ENCODE results near the gene DOC2A.
A peak's percentile ranks its signal among the peaks of the same experiment; 100 is the strongest.

The DOC2A gene

DNA sequence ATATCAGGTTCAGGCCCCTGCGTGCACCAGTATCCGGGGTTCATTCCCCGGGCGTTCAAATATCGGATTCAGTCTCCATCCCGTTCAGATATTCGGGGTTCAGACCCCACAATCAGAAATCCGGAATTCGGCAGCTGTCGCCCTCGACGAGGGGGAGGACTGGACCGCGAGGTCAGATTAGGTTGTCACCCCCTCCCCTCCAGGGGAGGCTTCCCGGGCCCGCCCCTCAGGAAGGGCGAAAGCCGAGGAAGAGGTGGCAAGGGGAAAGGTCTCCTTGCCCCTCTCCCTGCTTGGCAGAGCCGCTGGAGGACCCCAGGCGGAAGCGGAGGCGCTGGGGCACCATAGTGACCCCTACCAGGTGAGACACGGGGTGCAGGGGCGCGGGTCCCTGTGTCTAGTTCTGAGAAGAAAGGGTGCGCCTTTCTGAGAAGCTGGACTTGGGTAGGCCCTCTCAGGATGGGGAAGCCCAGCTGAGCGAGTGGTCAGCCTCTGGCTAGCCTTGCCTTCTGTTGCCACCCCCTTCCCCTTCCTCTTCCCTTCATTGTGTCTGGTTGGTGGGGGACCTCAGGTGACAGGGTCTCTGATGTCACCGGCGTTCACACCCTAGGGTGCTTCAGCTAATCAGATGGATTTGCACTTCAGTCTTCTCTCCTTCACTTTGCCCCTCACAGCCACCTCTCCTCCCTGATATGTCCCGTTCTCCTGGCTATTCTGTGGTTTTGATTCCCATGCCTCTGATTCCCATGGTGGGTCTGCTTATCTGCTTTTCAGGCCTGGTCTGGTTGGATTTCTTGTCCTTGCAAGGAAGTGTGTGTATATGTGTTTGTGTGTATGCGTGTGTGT, 36.3 kb downstream of the DOC2A start:
- DNase-seq (ENCODE audit: low read depth) = peak; percentile 34
- Histone ChIP-seq H3K4me1 (ENCODE audit: control insufficient read depth, insufficient read depth, low read length) (peaks cover 26% of the 10 kb centered on the region), H3K27me3 (replicated peaks; ENCODE audit: control insufficient read depth, insufficient read depth, low read length) (no peaks in the 10 kb centered on the region), H3K4me3 (ENCODE audit: low read length) (peak overlapping the region; percentile 96), H3K36me3 (ENCODE audit: control insufficient read depth, insufficient read depth, low read length, severe bottlenecking) (peaks cover 35% of the 10 kb centered on the region), H3K9ac (ENCODE audit: low read length) (peak overlapping the region; percentile 99), H3K9me3 (ENCODE audit: control insufficient read depth, low read length) (no peaks in the 10 kb centered on the region)

DNA sequence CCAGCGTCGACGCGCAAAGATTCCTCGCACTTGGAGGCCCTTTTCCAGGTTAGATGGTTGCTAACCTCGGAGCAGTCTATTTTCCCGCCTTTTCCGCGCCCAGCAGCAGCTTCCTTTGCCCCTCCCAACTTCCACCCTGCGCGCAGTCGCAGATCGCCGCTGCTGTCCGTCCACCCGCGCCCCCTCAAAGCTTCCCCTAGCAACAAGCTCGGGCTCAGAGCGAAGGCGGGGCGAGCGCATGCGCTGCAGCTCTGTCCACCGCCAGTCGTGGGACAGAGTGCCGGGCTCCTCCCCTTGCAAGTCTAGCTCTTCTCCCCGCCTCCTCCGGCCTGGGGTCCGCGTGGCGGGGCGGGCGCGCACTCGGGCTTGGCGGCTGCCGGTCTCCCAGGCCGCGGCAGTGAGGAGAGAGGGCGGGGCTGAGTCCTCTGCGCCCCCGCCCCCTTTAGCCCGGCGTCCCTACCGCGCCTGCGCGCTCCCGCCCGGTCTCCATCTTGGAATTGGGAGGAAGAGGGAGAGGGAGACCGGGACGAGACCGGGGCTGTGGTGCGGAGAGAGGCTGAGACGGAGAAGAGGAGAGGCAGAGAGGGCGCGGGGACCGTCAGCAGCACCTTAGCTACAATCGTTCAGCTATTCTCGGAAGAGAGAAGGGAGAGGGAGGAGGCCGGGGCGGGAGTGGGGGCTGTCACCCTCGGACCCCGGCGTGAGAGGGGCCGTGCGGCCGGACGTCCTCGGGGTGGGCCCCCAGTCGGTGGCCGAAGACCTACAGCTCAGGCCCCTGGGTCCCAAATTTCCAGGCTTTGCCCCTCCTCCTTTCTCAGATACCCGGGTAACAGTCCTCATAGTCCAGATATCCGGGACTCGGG, 37.2 kb downstream of the DOC2A start, which contains the start of gene TAOK2:
TSS of gene TAOK2 (plus strand) at position 485 of the 863 bp plus-strand sequence. CDS start 3,905 bp downstream, outside the sequence.
- Histone ChIP-seq H3K4me1 (ENCODE audit: control insufficient read depth, insufficient read depth, low read length) (peaks cover 26% of the 10 kb centered on the region), H3K4me3 (ENCODE audit: low read length) (peak within 1 kb of the TSS; percentile 96), H3K36me3 (ENCODE audit: control insufficient read depth, insufficient read depth, low read length, severe bottlenecking) (peaks cover 32% of the 10 kb centered on the region), H3K9ac (ENCODE audit: low read length) (peak within 1 kb of the TSS; percentile 99), H3K27me3 (replicated peaks; ENCODE audit: control insufficient read depth, insufficient read depth, low read length) (no peaks in the 10 kb centered on the region), H3K9me3 (ENCODE audit: control insufficient read depth, low read length) (no peaks in the 10 kb centered on the region)
- DNase-seq (ENCODE audit: low read depth) = peak; percentile 99

DNA sequence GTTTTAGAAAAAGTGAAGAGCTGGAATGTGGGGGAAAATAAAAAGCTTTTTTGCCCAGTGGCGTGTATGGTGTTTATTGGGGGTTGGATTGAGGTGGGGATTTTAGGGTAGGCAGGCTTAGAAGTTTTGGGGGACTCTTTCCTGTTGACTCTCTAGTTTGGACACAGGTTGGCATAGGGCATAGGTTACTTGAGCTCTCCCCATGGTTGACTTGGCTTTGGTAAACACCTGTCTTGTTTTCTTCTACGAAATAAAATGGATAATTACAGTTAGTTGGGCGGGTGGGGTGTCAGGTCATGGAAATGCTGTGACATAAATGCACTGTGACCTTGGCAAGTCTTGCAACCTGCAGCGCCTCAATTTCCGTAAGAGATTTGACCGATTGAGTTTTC, 37.8 kb downstream of the DOC2A start:
- no peaks in the 10 kb centered on the region for H3K9me3 ChIP-seq (ENCODE audit: control insufficient read depth, low read length)
- peak overlapping the region; percentile 32 for H3K4me3 ChIP-seq (ENCODE audit: low read length)
- no peak overlapping the region for H3K9ac ChIP-seq (ENCODE audit: low read length)
- peaks cover 32% of the 10 kb centered on the region for H3K36me3 ChIP-seq (ENCODE audit: control insufficient read depth, insufficient read depth, low read length, severe bottlenecking)
- peaks cover 26% of the 10 kb centered on the region for H3K4me1 ChIP-seq (ENCODE audit: control insufficient read depth, insufficient read depth, low read length)
- no peaks in the 10 kb centered on the region for H3K27me3 ChIP-seq (replicated peaks; ENCODE audit: control insufficient read depth, insufficient read depth, low read length)
- no peak for DNase-seq (ENCODE audit: low read depth)

DNA sequence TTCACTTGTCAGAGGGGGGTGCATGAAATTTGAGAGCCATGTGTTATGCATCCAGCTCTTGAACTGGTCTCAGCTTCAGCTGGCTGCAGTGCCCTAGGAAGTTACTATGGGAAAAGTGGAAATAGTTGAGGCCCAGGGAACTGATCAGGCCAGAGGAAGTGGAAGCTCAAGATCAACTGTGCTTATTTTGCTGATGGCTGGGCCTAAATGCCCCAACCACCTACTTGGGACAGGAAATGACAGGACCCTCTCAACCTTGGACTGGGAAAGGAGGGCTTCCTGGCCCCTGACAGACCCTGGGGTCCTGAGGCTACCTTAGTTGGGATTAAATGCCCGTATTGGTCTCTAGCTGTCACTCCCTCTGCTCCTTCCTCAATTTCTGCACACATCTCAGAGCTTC, 38.3 kb downstream of the DOC2A start:
- no peak for DNase-seq (ENCODE audit: low read depth)
- H3K9ac ChIP-seq (ENCODE audit: low read length) = no peak overlapping the region

GRCh38 chr16:29971304-29971703, 39.5 kb downstream of the DOC2A start:
- no peak for DNase-seq (ENCODE audit: low read depth)
- H3K4me3 ChIP-seq (ENCODE audit: low read length) = no peak overlapping the region
- H3K9me3 ChIP-seq (ENCODE audit: control insufficient read depth, low read length) = no peaks in the 10 kb centered on the region
- H3K4me1 ChIP-seq (ENCODE audit: control insufficient read depth, insufficient read depth, low read length) = peaks cover 16% of the 10 kb centered on the region
- no peaks in the 10 kb centered on the region for H3K27me3 ChIP-seq (replicated peaks; ENCODE audit: control insufficient read depth, insufficient read depth, low read length)
- peaks cover 30% of the 10 kb centered on the region for H3K36me3 ChIP-seq (ENCODE audit: control insufficient read depth, insufficient read depth, low read length, severe bottlenecking)
- no peak overlapping the region for H3K9ac ChIP-seq (ENCODE audit: low read length)

More for the DNA sequence above, 38.3 kb downstream of the DOC2A start:
- peaks cover 30% of the 10 kb centered on the region for H3K36me3 ChIP-seq (ENCODE audit: control insufficient read depth, insufficient read depth, low read length, severe bottlenecking)
- H3K9me3 ChIP-seq (ENCODE audit: control insufficient read depth, low read length) = no peaks in the 10 kb centered on the region
- no peaks in the 10 kb centered on the region for H3K27me3 ChIP-seq (replicated peaks; ENCODE audit: control insufficient read depth, insufficient read depth, low read length)
- no peak overlapping the region for H3K4me3 ChIP-seq (ENCODE audit: low read length)
- H3K4me1 ChIP-seq (ENCODE audit: control insufficient read depth, insufficient read depth, low read length) = peaks cover 26% of the 10 kb centered on the region

- Histone ChIP-seq H3K9ac (ENCODE audit: low read length) (no peak overlapping the region), H3K9me3 (ENCODE audit: control insufficient read depth, low read length) (no peaks in the 10 kb centered on the region), H3K27me3 (replicated peaks; ENCODE audit: control insufficient read depth, insufficient read depth, low read length) (no peaks in the 10 kb centered on the region), H3K4me3 (ENCODE audit: low read length) (no peak overlapping the region), H3K36me3 (ENCODE audit: control insufficient read depth, insufficient read depth, low read length, severe bottlenecking) (peaks cover 30% of the 10 kb centered on the region), H3K4me1 (ENCODE audit: control insufficient read depth, insufficient read depth, low read length) (no peaks in the 10 kb centered on the region)
- no peak for DNase-seq (ENCODE audit: low read depth)
Observed at GRCh38 chr16:29968205-29968604, 42.6 kb downstream of the DOC2A start.

- H3K9me3 ChIP-seq (ENCODE audit: control insufficient read depth, low read length) = no peaks in the 10 kb centered on the region
- peaks cover 14% of the 10 kb centered on the region for H3K4me1 ChIP-seq (ENCODE audit: control insufficient read depth, insufficient read depth, low read length)
- peaks cover 4% of the 10 kb centered on the region for H3K36me3 ChIP-seq (ENCODE audit: control insufficient read depth, insufficient read depth, low read length, severe bottlenecking)
- H3K27me3 ChIP-seq (replicated peaks; ENCODE audit: control insufficient read depth, insufficient read depth, low read length) = no peaks in the 10 kb centered on the region
- no peak for DNase-seq (ENCODE audit: low read depth)
- peak overlapping the region; percentile 99 for H3K4me3 ChIP-seq (ENCODE audit: low read length)
- H3K9ac ChIP-seq (ENCODE audit: low read length) = peak overlapping the region; percentile 100
Observed at GRCh38 chr16:29963021-29963743, 47.6 kb downstream of the DOC2A start.

DNA sequence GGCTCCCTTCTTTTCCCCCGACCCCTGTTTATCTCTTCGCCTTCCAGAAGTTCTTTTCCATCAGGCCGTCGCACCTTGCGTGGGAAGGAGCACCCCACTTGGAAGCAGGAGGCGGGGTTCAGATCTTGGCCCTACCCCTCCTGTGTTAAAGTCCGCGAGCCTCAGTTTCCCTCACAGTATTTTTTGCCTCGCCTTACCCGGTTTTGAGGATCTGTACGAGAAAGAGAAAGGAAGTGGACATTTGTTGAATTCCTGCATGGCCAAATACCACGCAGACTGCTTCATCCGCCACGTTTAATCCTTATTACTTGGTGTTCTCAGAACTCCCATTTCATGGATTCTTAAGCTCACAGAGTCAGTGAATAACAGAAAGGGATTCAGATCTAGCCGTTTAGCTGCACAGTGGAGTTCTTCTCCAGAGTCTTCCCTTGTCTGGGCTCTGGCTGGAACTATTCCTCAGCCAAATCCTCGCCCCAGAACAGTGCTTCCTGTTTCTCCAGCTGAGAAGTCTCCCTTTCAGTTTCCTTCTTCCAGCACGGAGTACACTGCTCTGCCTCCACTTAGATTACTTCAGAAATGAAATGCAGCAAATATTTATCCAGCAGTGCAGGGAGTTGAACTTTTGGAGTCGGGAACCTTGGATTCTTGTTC, 48.4 kb downstream of the DOC2A start:
- no peaks in the 10 kb centered on the region for H3K27me3 ChIP-seq (replicated peaks; ENCODE audit: control insufficient read depth, insufficient read depth, low read length)
- peaks cover 14% of the 10 kb centered on the region for H3K4me1 ChIP-seq (ENCODE audit: control insufficient read depth, insufficient read depth, low read length)
- no peaks in the 10 kb centered on the region for H3K36me3 ChIP-seq (ENCODE audit: control insufficient read depth, insufficient read depth, low read length, severe bottlenecking)
- H3K9me3 ChIP-seq (ENCODE audit: control insufficient read depth, low read length) = no peaks in the 10 kb centered on the region
- DNase-seq (ENCODE audit: low read depth) = peak; percentile 46
- peak overlapping the region; percentile 99 for H3K4me3 ChIP-seq (ENCODE audit: low read length)
- peak overlapping the region; percentile 100 for H3K9ac ChIP-seq (ENCODE audit: low read length)

- H3K9ac ChIP-seq (ENCODE audit: low read length) = peak within 1 kb of the TSS; percentile 100
Observed at GRCh38 chr16:29961479-29962343, 49.1 kb downstream of the DOC2A start, which contains the start of gene TMEM219. Gene TMEM219, plus strand, starts transcription at chr16:29962079. Its CDS starts 1,065 bp downstream, at chr16:29963144.

GRCh38 chr16:29961127-29961478, 49.7 kb downstream of the DOC2A start:
- H3K4me3 ChIP-seq (ENCODE audit: low read length) = peak overlapping the region; percentile 99
- no peaks in the 10 kb centered on the region for H3K9me3 ChIP-seq (ENCODE audit: control insufficient read depth, low read length)
- H3K9ac ChIP-seq (ENCODE audit: low read length) = peak overlapping the region; percentile 100
- H3K4me1 ChIP-seq (ENCODE audit: control insufficient read depth, insufficient read depth, low read length) = peaks cover 14% of the 10 kb centered on the region
- no peaks in the 10 kb centered on the region for H3K27me3 ChIP-seq (replicated peaks; ENCODE audit: control insufficient read depth, insufficient read depth, low read length)
- DNase-seq (ENCODE audit: low read depth) = no peak
- H3K36me3 ChIP-seq (ENCODE audit: control insufficient read depth, insufficient read depth, low read length, severe bottlenecking) = no peaks in the 10 kb centered on the region

More at GRCh38 chr16:29961479-29962343, 49.1 kb downstream of the DOC2A start, which contains the start of gene TMEM219:
- Histone ChIP-seq H3K9me3 (ENCODE audit: control insufficient read depth, low read length) (no peaks in the 10 kb centered on the region), H3K4me3 (ENCODE audit: low read length) (peak within 1 kb of the TSS; percentile 99), H3K4me1 (ENCODE audit: control insufficient read depth, insufficient read depth, low read length) (peaks cover 14% of the 10 kb centered on the region), H3K27me3 (replicated peaks; ENCODE audit: control insufficient read depth, insufficient read depth, low read length) (no peaks in the 10 kb centered on the region), H3K36me3 (ENCODE audit: control insufficient read depth, insufficient read depth, low read length, severe bottlenecking) (no peaks in the 10 kb centered on the region)
- DNase-seq (ENCODE audit: low read depth) = peak; percentile 95

Measured in adipocyte (in vitro differentiated cells).